H1 (cell line): ENCODE measurements around the gene POU2AF3. TPM values are rescaled to one million over a fixed set of nuclear protein-coding genes. Genes with fewer than 3 reads are reported as not detected.

ENCODE experiments used
- CTCF ChIA-PET: fragments of 300-600 bp; sonication (Branson Sonifier 250); formaldehyde crosslinking; loops from one replicate; lab custom pipeline; 2021; ENCODE audit not compliant: partially characterized antibody; lab: Charles Lee
- POLR2A ChIA-PET: fragments of 300-600 bp; sonication (Branson Sonifier 250); formaldehyde crosslinking; loops from one replicate; lab custom pipeline; 2021; ENCODE audit warnings: inconsistent platforms; ENCODE audit not compliant: partially characterized antibody; lab: Charles Lee
- DNase-seq, 2 experiments: peaks; one replicate each; pipeline versions ENCODE4 v3.0.0 to v3.0.0-alpha.2; 2010 to 2022; ENCODE audit warnings: low spot score in 2 of 2, low read depth in 1 of 2, mixed read lengths in 1 of 2
- FAIRE-seq: peaks from 2 replicates; lab custom pipeline; 2011; peaks lifted over from hg19 to GRCh38; lab: Jason Lieb, UNC
- H2AFZ ChIP-seq: 2 replicates; pipeline ENCODE4 v1.8.1; 2012; ENCODE audit warnings: low read length, inconsistent platforms
- H2AK5ac ChIP-seq: 2 replicates; pipeline ENCODE4 v1.6.1; 2013; ENCODE audit warnings: low read depth, low read length
- H2BK120ac ChIP-seq: replicated peaks from 2 replicates; pipeline ENCODE3; 2013; ENCODE audit warnings: low read depth, low read length, inconsistent platforms
- H2BK12ac ChIP-seq: 2 replicates; pipeline ENCODE4 v1.6.1; 2013; ENCODE audit warnings: low read depth, low read length
- H2BK15ac ChIP-seq: 2 replicates; pipeline ENCODE4 v1.6.1; 2013; ENCODE audit warnings: low read length
- H2BK20ac ChIP-seq: 2 replicates; pipeline ENCODE4 v1.6.1; 2013; ENCODE audit warnings: low read length
- H2BK5ac ChIP-seq: 2 replicates; pipeline ENCODE4 v1.6.1; 2013; ENCODE audit warnings: low read depth, low read length
- H3K14ac ChIP-seq: 2 replicates; pipeline ENCODE4 v1.6.1; 2013; ENCODE audit warnings: inconsistent platforms; ENCODE audit not compliant: insufficient read length
- H3K18ac ChIP-seq: 2 replicates; pipeline ENCODE4 v1.6.1; 2013; ENCODE audit warnings: low read length; ENCODE audit errors: extremely low read depth
- H3K23ac ChIP-seq: 2 replicates; pipeline ENCODE4 v1.6.1; 2013; ENCODE audit warnings: inconsistent platforms; ENCODE audit not compliant: insufficient read length
- H3K23me2 ChIP-seq: 2 replicates; pipeline ENCODE4 v1.6.1; 2013; ENCODE audit warnings: low read depth, low read length
- H3K27ac ChIP-seq: 2 replicates; pipeline ENCODE4 v1.6.1; 2011; ENCODE audit warnings: low read depth, low read length, inconsistent platforms
- H3K27me3 ChIP-seq, 4 experiments: replicated peaks in 1 of 4; 1 replicate in 1 of 4; 2 replicates in 3 of 4; pipeline versions ENCODE4 v1.6.1 to v1.8.1; 2011 to 2013; ENCODE audit warnings: low read length in 3 of 4, mild to moderate bottlenecking in 3 of 4, inconsistent platforms in 2 of 4, mixed read lengths in 2 of 4, moderate library complexity in 1 of 4; ENCODE audit not compliant: control insufficient read depth in 3 of 4, insufficient read depth in 3 of 4; ENCODE audit errors: extremely low read depth in 1 of 4
- H3K36me3 ChIP-seq, 4 experiments: 2 replicates each; pipeline versions ENCODE4 v1.6.1 to v1.8.1; 2011 to 2013; ENCODE audit warnings: mild to moderate bottlenecking in 4 of 4, low read length in 3 of 4, moderate library complexity in 2 of 4, control low read depth in 1 of 4, inconsistent platforms in 1 of 4; ENCODE audit not compliant: insufficient read depth in 4 of 4, control insufficient read depth in 2 of 4
- H3K4ac ChIP-seq: replicated peaks from 2 replicates; pipeline ENCODE3; 2013; ENCODE audit warnings: low read length, low read depth, mixed read lengths, inconsistent platforms; ENCODE audit not compliant: insufficient read length
- H3K4me1 ChIP-seq, 4 experiments: replicated peaks in 1 of 4; 1 replicate in 1 of 4; 2 replicates in 3 of 4; pipeline versions ENCODE4 v1.6.1 to v1.8.1; 2011 to 2013; ENCODE audit warnings: low read length in 3 of 4, inconsistent platforms in 2 of 4, mixed read lengths in 1 of 4; ENCODE audit not compliant: insufficient read depth in 4 of 4, control insufficient read depth in 3 of 4
- H3K4me2 ChIP-seq, 2 experiments: 2 replicates each; pipeline versions ENCODE4 v1.6.1 to v1.8.1; 2011 to 2013; ENCODE audit warnings: low read depth in 2 of 2, low read length in 2 of 2, control low read depth in 1 of 2, inconsistent platforms in 1 of 2, mild to moderate bottlenecking in 1 of 2; ENCODE audit not compliant: insufficient read depth in 1 of 2
- H3K4me3 ChIP-seq, 4 experiments: fragments of 200-600, 300-600 bp in 1 of 4; sonication (generic), shearing (Covaris generic), sonication (Bioruptor Twin) in 1 of 4; 2 replicates each; pipeline versions ENCODE4 v1.5.1 to v1.8.1; 2011 to 2016; ENCODE audit warnings: low read length in 4 of 4, low read depth in 3 of 4, control low read depth in 2 of 4, inconsistent platforms in 2 of 4, mild to moderate bottlenecking in 2 of 4, mixed read lengths in 1 of 4, moderate library complexity in 1 of 4; ENCODE audit not compliant: insufficient read depth in 2 of 4; ENCODE audit errors: extremely low read depth in 1 of 4
- H3K56ac ChIP-seq: replicated peaks from 2 replicates; pipeline ENCODE3; 2013; ENCODE audit warnings: low read depth, mild to moderate bottlenecking, mixed read lengths, low read length, inconsistent platforms; ENCODE audit not compliant: insufficient read length
- H3K79me1 ChIP-seq: 2 replicates; pipeline ENCODE4 v1.6.1; 2013; ENCODE audit warnings: low read depth, low read length, control low read depth
- H3K79me2 ChIP-seq, 2 experiments: 2 replicates each; pipeline versions ENCODE4 v1.6.1 to v1.8.1; 2012 to 2013; ENCODE audit warnings: low read length in 2 of 2, mild to moderate bottlenecking in 2 of 2, inconsistent platforms in 1 of 2; ENCODE audit not compliant: insufficient read depth in 2 of 2, control insufficient read depth in 1 of 2
- H3K9ac ChIP-seq, 4 experiments: replicated peaks in 1 of 4; 1 replicate in 1 of 4; 2 replicates in 3 of 4; pipeline versions ENCODE4 v1.6.1 to v1.8.1; 2011 to 2013; ENCODE audit warnings: low read depth in 3 of 4, low read length in 3 of 4, control low read depth in 2 of 4, mild to moderate bottlenecking in 2 of 4, moderate library complexity in 2 of 4, inconsistent platforms in 1 of 4; ENCODE audit errors: extremely low read depth in 1 of 4
- H3K9me3 ChIP-seq, 2 experiments: 2 replicates each; pipeline versions ENCODE4 v1.6.1 to v1.8.1; 2012 to 2013; ENCODE audit warnings: mild to moderate bottlenecking in 2 of 2, moderate library complexity in 2 of 2, control low read depth in 1 of 2, inconsistent platforms in 1 of 2, low read depth in 1 of 2, low read length in 1 of 2, mixed read lengths in 1 of 2; ENCODE audit not compliant: insufficient read depth in 2 of 2
- H4K20me1 ChIP-seq, 2 experiments: replicated peaks in 1 of 2; 2 replicates each; pipeline versions ENCODE3 to v1.8.1; 2011 to 2013; ENCODE audit warnings: inconsistent platforms in 2 of 2, low read length in 2 of 2, mild to moderate bottlenecking in 1 of 2; ENCODE audit not compliant: insufficient read depth in 2 of 2, control insufficient read depth in 1 of 2
- H4K5ac ChIP-seq: 2 replicates; pipeline ENCODE4 v1.6.1; 2013; ENCODE audit warnings: low read length, low read depth, mixed read lengths, inconsistent platforms; ENCODE audit not compliant: insufficient read length
- H4K8ac ChIP-seq: 2 replicates; pipeline ENCODE4 v1.8.0; 2013; ENCODE audit warnings: mild to moderate bottlenecking, moderate library complexity, low read length, inconsistent platforms; ENCODE audit not compliant: insufficient read depth; ENCODE audit errors: extremely low read depth
- H4K91ac ChIP-seq: replicated peaks from 2 replicates; pipeline ENCODE3; 2013; ENCODE audit warnings: low read length, mixed read lengths, inconsistent platforms; ENCODE audit not compliant: insufficient read length
- ATF2 ChIP-seq: IDR thresholded peaks from 2 replicates; pipeline ENCODE4 v1.6.1; 2012; ENCODE audit warnings: low read length, inconsistent platforms
- CBX8 ChIP-seq: fragments of 300-800, 300-1000 bp; sonication (generic); IDR thresholded peaks from 2 replicates; pipeline ENCODE4 v1.7.1; 2016; ENCODE audit warnings: low read depth, low read length, borderline replicate concordance
- EGR1 ChIP-seq: IDR thresholded peaks from 2 replicates; pipeline ENCODE4 v1.6.1; 2011; ENCODE audit warnings: low read depth, low read length, borderline replicate concordance
- HDAC2 ChIP-seq, 2 experiments: fragments of 300-600 bp in 1 of 2; sonication (generic) in 1 of 2; IDR thresholded peaks; 2 replicates each; pipeline ENCODE4 v1.6.1; 2011 to 2012; ENCODE audit warnings: low read depth in 2 of 2, low read length in 2 of 2, mild to moderate bottlenecking in 2 of 2, moderate library complexity in 2 of 2, borderline replicate concordance in 1 of 2, inconsistent platforms in 1 of 2
- NRF1 ChIP-seq: IDR thresholded peaks from 2 replicates; pipeline ENCODE4 v1.6.1; 2011; ENCODE audit warnings: mild to moderate bottlenecking, low read depth, low read length, improper control_type of control experiment
- SUZ12 ChIP-seq: fragments of 200-600 bp; sonication (generic); IDR thresholded peaks from 2 replicates; pipeline ENCODE4 v1.6.1; 2012; ENCODE audit warnings: mild to moderate bottlenecking, inconsistent platforms, low read length, moderate library complexity, mixed read lengths
- WGBS, 2 experiments: shearing (Covaris generic) in 1 of 2; methylation state at CpG; one replicate each; pipeline versions ENCODE4 v1.1.6 to v1.1.7; 2013 to 2015; ENCODE audit warnings: low lambda C conversion rate in 2 of 2, mixed read lengths in 2 of 2, inconsistent platforms in 1 of 2, low coverage in 1 of 2, missing lambda C conversion rate in 1 of 2; ENCODE audit not compliant: insufficient replicate concordance in 2 of 2, insufficient coverage in 1 of 2, insufficient read length in 1 of 2; ENCODE audit errors: extremely low coverage in 1 of 2, missing lambda C conversion rate in 1 of 2; 5-methylcytosine and 5-hydroxymethylcytosine counted together
- polyA plus RNA-seq, 7 experiments: library from polyadenylated mRNA; depleted of rRNA in 3 of 7; stranded (reverse) in 5 of 7; unstranded in 2 of 7; fragments of >200 nt in 5 of 7; fragments of 200-250 nt in 2 of 7; gene quantifications; 1 replicate in 5 of 7; 2 replicates in 1 of 7; 4 replicates in 1 of 7; pipeline versions ENCODE4 v1.2.1 to v1.2.3, GENCODE V29; 2011 to 2013; ENCODE audit warnings: missing spikeins in 2 of 7, mixed read lengths in 2 of 7
- total RNA-seq: library from RNA; stranded (reverse); fragmentation: NEBNext Ultra II Directional; extraction: Animal tissue kit (Norgen Biotek cat#: 25700); gene quantifications from 2 replicates; pipeline ENCODE4 v1.2.1, GENCODE V29; 2021
- TF ChIP-seq, protein P1 (sequence below): IDR thresholded peaks from 2 replicates; pipeline ENCODE4 v1.6.1; 2011; ENCODE audit warnings: low read depth, mild to moderate bottlenecking, low read length; ENCODE audit not compliant: insufficient read depth
- TF ChIP-seq, protein P2 (sequence below): IDR thresholded peaks from 2 replicates; pipeline ENCODE4 v1.6.1; 2012; ENCODE audit warnings: inconsistent platforms

The POU2AF3 gene
- total and polyA plus RNA-seq, 2 of the 8 experiments (the other 6 are each of a cell fraction or from before 2014, with no cell fraction given), result 1.2 to 5.7 TPM

GRCh38 chr11:111264646-111265045, 33.7 kb upstream of the POU2AF3 start:
- no peaks in the 10 kb centered on the region for H3K36me3 ChIP-seq
- no peak overlapping the region for H3K4ac ChIP-seq
- H2BK12ac ChIP-seq, result no peak overlapping the region
- H3K4me2 ChIP-seq, result no peak overlapping the region
- no peak overlapping the region for H3K23ac ChIP-seq
- WGBS, 2 experiments, result 83% methylated on average over 1 of the region's 1 CpG; no CpG with 5 or more reads in 1 of the 2 experiments
- H3K4me1 ChIP-seq, result no peaks in the 10 kb centered on the region
- FAIRE-seq (no peak), DNase-seq (no peak)
- H3K18ac ChIP-seq, result no peak overlapping the region
- H3K14ac ChIP-seq, result no peak overlapping the region
- no peak overlapping the region for H2BK5ac ChIP-seq
- H3K23me2 ChIP-seq, result no peaks in the 10 kb centered on the region
- H3K9ac ChIP-seq, result no peak overlapping the region
- no peak overlapping the region for H4K8ac ChIP-seq
- no peak overlapping the region for H2BK120ac ChIP-seq
- H4K5ac ChIP-seq, result no peak overlapping the region
- H2BK20ac ChIP-seq, result no peak overlapping the region
- H4K20me1 ChIP-seq, result no peaks in the 10 kb centered on the region
- H3K56ac ChIP-seq, result no peak overlapping the region
- no peak overlapping the region for H3K27ac ChIP-seq
- H3K4me3 ChIP-seq, result no peak overlapping the region
- no peak overlapping the region for H2AK5ac ChIP-seq
- H3K79me2 ChIP-seq, result no peaks in the 10 kb centered on the region
- H4K91ac ChIP-seq, result no peak overlapping the region
- ChIA-PET POLR2A (no interaction called here), CTCF (interaction anchor here (0.8 to 1.4 kb wide), 2 partner anchors 15 to 182 kb away, joined by 3 to 6 read pairs; no protein-coding TSS in a partner anchor)
- TF ChIP-seq CBX8 (no peak), HDAC2 (IDR thresholded peaks at IDR 0.05; ENCODE audit: borderline replicate concordance in 1 of 2, low read depth in 2 of 2, low read length in 2 of 2) (no peak), SUZ12 (no peak), ATF2 (no peak), NRF1 (no peak), EGR1 (no peak)
- TF ChIP-seq, protein P1, sequence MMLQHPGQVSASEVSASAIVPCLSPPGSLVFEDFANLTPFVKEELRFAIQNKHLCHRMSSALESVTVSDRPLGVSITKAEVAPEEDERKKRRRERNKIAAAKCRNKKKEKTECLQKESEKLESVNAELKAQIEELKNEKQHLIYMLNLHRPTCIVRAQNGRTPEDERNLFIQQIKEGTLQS, result no peak
- TF ChIP-seq, protein P2, sequence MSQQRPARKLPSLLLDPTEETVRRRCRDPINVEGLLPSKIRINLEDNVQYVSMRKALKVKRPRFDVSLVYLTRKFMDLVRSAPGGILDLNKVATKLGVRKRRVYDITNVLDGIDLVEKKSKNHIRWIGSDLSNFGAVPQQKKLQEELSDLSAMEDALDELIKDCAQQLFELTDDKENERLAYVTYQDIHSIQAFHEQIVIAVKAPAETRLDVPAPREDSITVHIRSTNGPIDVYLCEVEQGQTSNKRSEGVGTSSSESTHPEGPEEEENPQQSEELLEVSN, result no peak
- no peaks in the 10 kb centered on the region for H3K27me3 ChIP-seq
- no peak overlapping the region for H2BK15ac ChIP-seq
- H3K9me3 ChIP-seq, result no peaks in the 10 kb centered on the region
- H2AFZ ChIP-seq, result no peak overlapping the region
- no peaks in the 10 kb centered on the region for H3K79me1 ChIP-seq
